Activated CD8-positive, alpha-beta memory T cell treated with anti-CD3 and anti-CD28 coated beads, Interleukin-2, amount 10 ng/mL, durations not matched to agents 7 days and 5 days (primary cell): ENCODE data around the gene NMNAT2. TPM values are rescaled to one million over a fixed set of nuclear protein-coding genes. Genes with fewer than 3 reads are reported as not detected.

Experiments used
- ATAC-seq: fragments of 150-1000 bp; cut with Tn5 transposase; one replicate; pipeline ENCODE4 v1.10.0; 2021; ENCODE audit warnings: moderate library complexity
- CTCF ChIA-PET: fragments of 350-600 bp; sonication (Branson Sonifier 250); formaldehyde crosslinking; loops from one replicate; lab custom pipeline; 2021; ENCODE audit warnings: antibody characterized with exemption; lab: Charles Lee
- DNase-seq: peaks from one replicate; pipeline ENCODE4 v3.0.0-alpha.2; 2020
- H3K27ac Mint-ChIP-seq: one replicate; pipeline ENCODE4 v1.8.0; 2021; ENCODE audit warnings: mild to moderate bottlenecking, mixed read lengths
- H3K27me3 Mint-ChIP-seq: one replicate; pipeline ENCODE4 v1.8.0; 2021; ENCODE audit warnings: mixed read lengths
- H3K36me3 Mint-ChIP-seq: one replicate; pipeline ENCODE4 v1.8.0; 2021; ENCODE audit warnings: mild to moderate bottlenecking, mixed read lengths
- H3K4me1 Mint-ChIP-seq: one replicate; pipeline ENCODE4 v1.8.0; 2021; ENCODE audit warnings: mixed read lengths
- H3K4me3 Mint-ChIP-seq: one replicate; pipeline ENCODE4 v1.8.0; 2021; ENCODE audit warnings: mild to moderate bottlenecking, moderate library complexity, mixed read lengths
- H3K9me3 Mint-ChIP-seq: one replicate; pipeline ENCODE4 v1.8.0; 2022; ENCODE audit warnings: low read depth, mixed read lengths
- total RNA-seq, 2 experiments: library from RNA; stranded (reverse); gene quantifications; one replicate each; pipeline ENCODE4 v1.2.3, GENCODE V29; 2021

The NMNAT2 gene
- total RNA-seq, 2 experiments from 2014 or later, result not detected

GRCh38 chr1:183234660-183235476 lies 183.3 kb downstream of the NMNAT2 start:
- Mint-ChIP-seq H3K27ac (no peak overlapping the region), H3K27me3 (peaks cover 12% of the 10 kb centered on the region), H3K36me3 (no peaks in the 10 kb centered on the region), H3K4me3 (no peak overlapping the region), H3K9me3 (no peaks in the 10 kb centered on the region), H3K4me1 (no peaks in the 10 kb centered on the region)
- ATAC-seq (no peak), DNase-seq (no peak)
- CTCF ChIA-PET, result no interaction called here

GRCh38 chr1:183233113-183233512 lies 185.1 kb downstream of the NMNAT2 start:
- Mint-ChIP-seq H3K9me3 (no peaks in the 10 kb centered on the region), H3K4me1 (no peaks in the 10 kb centered on the region), H3K36me3 (no peaks in the 10 kb centered on the region), H3K4me3 (no peak overlapping the region), H3K27ac (no peak overlapping the region), H3K27me3 (peaks cover 5% of the 10 kb centered on the region)
- no peak for ATAC-seq
- no peak for DNase-seq
- CTCF ChIA-PET, result no interaction called here

- H3K36me3 Mint-ChIP-seq, result no peaks in the 10 kb centered on the region
- no peak overlapping the region for H3K4me3 Mint-ChIP-seq
- no peaks in the 10 kb centered on the region for H3K9me3 Mint-ChIP-seq
- no peak overlapping the region for H3K27ac Mint-ChIP-seq
- ATAC-seq (no peak), DNase-seq (no peak)
- CTCF ChIA-PET, result no interaction called here
- H3K4me1 Mint-ChIP-seq, result peaks cover 11% of the 10 kb centered on the region
- peaks cover 5% of the 10 kb centered on the region for H3K27me3 Mint-ChIP-seq
Measured at GRCh38 chr1:183231545-183231944, 186.6 kb downstream of the NMNAT2 start.

GRCh38 chr1:183230413-183230812 lies 187.8 kb downstream of the NMNAT2 start:
- H3K4me3 Mint-ChIP-seq, result no peak overlapping the region
- no peak for ATAC-seq
- DNase-seq, result no peak
- H3K4me1 Mint-ChIP-seq, result peaks cover 11% of the 10 kb centered on the region
- CTCF ChIA-PET, result interaction anchor here (1.4 kb wide), 1 partner anchor 53 kb away, joined by 3 read pairs; no protein-coding TSS in a partner anchor
- H3K9me3 Mint-ChIP-seq, result no peaks in the 10 kb centered on the region
- H3K36me3 Mint-ChIP-seq, result no peaks in the 10 kb centered on the region
- H3K27ac Mint-ChIP-seq, result no peak overlapping the region
- H3K27me3 Mint-ChIP-seq, result peaks cover 5% of the 10 kb centered on the region

GRCh38 chr1:183228347-183229220 lies 189.6 kb downstream of the NMNAT2 start:
- Mint-ChIP-seq H3K36me3 (no peaks in the 10 kb centered on the region), H3K4me1 (peaks cover 11% of the 10 kb centered on the region), H3K4me3 (no peak overlapping the region), H3K27ac (no peak overlapping the region), H3K9me3 (no peaks in the 10 kb centered on the region), H3K27me3 (peaks cover 2% of the 10 kb centered on the region)
- CTCF ChIA-PET, result interaction anchor here (0.9 to 1.4 kb wide), 5 partner anchors 10 to 266 kb away, joined by 3 to 4 read pairs (median 3); no protein-coding TSS in a partner anchor
- no peak for DNase-seq
- ATAC-seq, result no peak

- no peaks in the 10 kb centered on the region for H3K36me3 Mint-ChIP-seq
- DNase-seq, result peak; percentile 54
- ATAC-seq, result peak; percentile 36
- CTCF ChIA-PET, result interaction anchor here (0.9 to 1.4 kb wide), 4 partner anchors 10 to 133 kb away, joined by 3 to 4 read pairs (median 3); no protein-coding TSS in a partner anchor
- H3K4me1 Mint-ChIP-seq, result peaks cover 11% of the 10 kb centered on the region
- H3K27ac Mint-ChIP-seq, result no peak overlapping the region
- H3K4me3 Mint-ChIP-seq, result no peak overlapping the region
- peaks cover 2% of the 10 kb centered on the region for H3K27me3 Mint-ChIP-seq
- no peaks in the 10 kb centered on the region for H3K9me3 Mint-ChIP-seq
Measured at GRCh38 chr1:183227422-183228346, 190.5 kb downstream of the NMNAT2 start.

- ATAC-seq, result no peak
Measured at GRCh38 chr1:183226963-183227362, 191.2 kb downstream of the NMNAT2 start.

GRCh38 chr1:183226361-183226760 lies 191.8 kb downstream of the NMNAT2 start:
- Mint-ChIP-seq H3K4me3 (no peak overlapping the region), H3K27me3 (peaks cover 2% of the 10 kb centered on the region), H3K4me1 (peaks cover 11% of the 10 kb centered on the region), H3K9me3 (no peaks in the 10 kb centered on the region), H3K27ac (no peak overlapping the region), H3K36me3 (no peaks in the 10 kb centered on the region)
- no peak for DNase-seq
- CTCF ChIA-PET, result interaction anchor here (1.8 kb wide), 1 partner anchor 31 kb away, joined by 6 read pairs; no protein-coding TSS in a partner anchor
- ATAC-seq, result no peak

More at GRCh38 chr1:183226963-183227362, 191.2 kb downstream of the NMNAT2 start:
- Mint-ChIP-seq H3K27me3 (peaks cover 2% of the 10 kb centered on the region), H3K9me3 (no peaks in the 10 kb centered on the region), H3K4me3 (no peak overlapping the region), H3K4me1 (peaks cover 11% of the 10 kb centered on the region), H3K27ac (no peak overlapping the region), H3K36me3 (no peaks in the 10 kb centered on the region)
- CTCF ChIA-PET, result interaction anchor here (1.8 kb wide), 1 partner anchor 32 kb away, joined by 6 read pairs; no protein-coding TSS in a partner anchor
- DNase-seq, result no peak

GRCh38 chr1:183223467-183223866 lies 194.7 kb downstream of the NMNAT2 start:
- ATAC-seq (no peak), DNase-seq (no peak)
- H3K36me3 Mint-ChIP-seq, result no peaks in the 10 kb centered on the region
- no peaks in the 10 kb centered on the region for H3K9me3 Mint-ChIP-seq
- H3K4me1 Mint-ChIP-seq, result peaks cover 21% of the 10 kb centered on the region
- H3K4me3 Mint-ChIP-seq, result no peak overlapping the region
- H3K27ac Mint-ChIP-seq, result no peak overlapping the region
- CTCF ChIA-PET, result no interaction called here
- H3K27me3 Mint-ChIP-seq, result peaks cover 2% of the 10 kb centered on the region

- Mint-ChIP-seq H3K4me1 (peaks cover 21% of the 10 kb centered on the region), H3K36me3 (no peaks in the 10 kb centered on the region), H3K27me3 (peaks cover 2% of the 10 kb centered on the region), H3K9me3 (no peaks in the 10 kb centered on the region), H3K4me3 (no peak overlapping the region), H3K27ac (no peak overlapping the region)
- DNase-seq, result no peak
- ATAC-seq, result no peak
- CTCF ChIA-PET, result no interaction called here
Measured at GRCh38 chr1:183222909-183223308, 195.3 kb downstream of the NMNAT2 start.

GRCh38 chr1:183219616-183220009 lies 198.6 kb downstream of the NMNAT2 start:
- no peak for DNase-seq
- Mint-ChIP-seq H3K27me3 (peaks cover 12% of the 10 kb centered on the region), H3K36me3 (no peaks in the 10 kb centered on the region), H3K4me3 (no peak overlapping the region), H3K4me1 (peaks cover 10% of the 10 kb centered on the region), H3K9me3 (no peaks in the 10 kb centered on the region), H3K27ac (no peak overlapping the region)
- no peak for ATAC-seq
- CTCF ChIA-PET, result no interaction called here

- no peak overlapping the region for H3K4me3 Mint-ChIP-seq
- H3K27me3 Mint-ChIP-seq, result peaks cover 14% of the 10 kb centered on the region
- H3K9me3 Mint-ChIP-seq, result no peaks in the 10 kb centered on the region
- H3K27ac Mint-ChIP-seq, result no peak overlapping the region
- H3K4me1 Mint-ChIP-seq, result peaks cover 10% of the 10 kb centered on the region
- peak; percentile 45 for DNase-seq
- CTCF ChIA-PET, result no interaction called here
- ATAC-seq, result peak; percentile 30
- no peaks in the 10 kb centered on the region for H3K36me3 Mint-ChIP-seq
Measured at GRCh38 chr1:183218971-183219615, 199.1 kb downstream of the NMNAT2 start.
